Activated CD8-positive, alpha-beta memory T cell treated with anti-CD3 and anti-CD28 coated beads, Interleukin-2, amount 50 U/mL, for 24 hours (primary cell): ENCODE results near the gene ST6GALNAC5.
"Not testable (repeated sequence)": the region's sequence is repeated elsewhere in the genome, so short reads cannot be mapped to it uniquely, and the experiment has no call there.

Experiments
- DNase-seq: peaks from one replicate; pipeline ENCODE4 v3.0.0-alpha.2; 2020; ENCODE audit errors: extremely low read depth

The ST6GALNAC5 gene

GRCh38 chr1:76867342-76868130, at the start of gene ST6GALNAC5:
Gene ST6GALNAC5 (plus strand): TSS chr1:76867480.
- no peak for DNase-seq

- no peak for DNase-seq
Observed at GRCh38 chr1:76820028-76820427, 47.3 kb upstream of the ST6GALNAC5 start.

DNA sequence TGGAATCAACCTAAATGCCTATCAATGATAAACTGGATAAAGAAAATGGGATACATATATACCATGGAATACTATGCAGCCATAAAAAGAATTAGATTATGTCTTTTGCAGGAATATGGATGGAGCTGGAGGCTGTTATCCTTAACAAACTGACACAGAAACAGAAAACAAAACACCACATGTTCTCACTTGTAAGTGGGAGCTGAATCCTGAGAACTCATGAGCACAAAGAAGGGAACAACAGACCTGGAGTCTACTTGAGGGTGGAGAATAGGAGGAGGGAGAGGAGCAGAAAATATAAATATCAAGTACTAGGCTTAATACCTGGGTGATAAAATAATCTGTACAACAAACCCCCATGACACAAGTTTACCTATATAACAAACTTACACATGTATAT, 44.3 kb upstream of the ST6GALNAC5 start:
- not testable (repeated sequence) for DNase-seq

DNA sequence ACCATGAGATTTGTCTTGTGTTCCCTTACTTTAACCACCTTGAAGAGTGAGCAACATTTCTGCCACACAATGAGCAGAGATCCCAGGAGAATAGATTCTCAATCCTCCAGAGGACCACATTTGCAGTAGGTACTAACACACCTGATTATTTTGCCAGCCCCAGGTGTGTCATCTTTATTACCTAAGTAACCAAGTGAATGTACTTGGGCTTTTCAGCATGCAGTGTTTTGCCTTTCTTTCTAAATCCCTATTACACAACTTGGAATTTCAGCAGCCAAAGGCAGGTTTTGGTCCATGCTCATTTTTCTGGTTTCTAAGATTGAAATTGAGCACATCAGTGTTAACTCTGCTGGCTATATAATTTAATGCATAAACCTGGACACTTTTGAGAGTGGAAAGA, 43.2 kb upstream of the ST6GALNAC5 start:
- no peak for DNase-seq

DNA sequence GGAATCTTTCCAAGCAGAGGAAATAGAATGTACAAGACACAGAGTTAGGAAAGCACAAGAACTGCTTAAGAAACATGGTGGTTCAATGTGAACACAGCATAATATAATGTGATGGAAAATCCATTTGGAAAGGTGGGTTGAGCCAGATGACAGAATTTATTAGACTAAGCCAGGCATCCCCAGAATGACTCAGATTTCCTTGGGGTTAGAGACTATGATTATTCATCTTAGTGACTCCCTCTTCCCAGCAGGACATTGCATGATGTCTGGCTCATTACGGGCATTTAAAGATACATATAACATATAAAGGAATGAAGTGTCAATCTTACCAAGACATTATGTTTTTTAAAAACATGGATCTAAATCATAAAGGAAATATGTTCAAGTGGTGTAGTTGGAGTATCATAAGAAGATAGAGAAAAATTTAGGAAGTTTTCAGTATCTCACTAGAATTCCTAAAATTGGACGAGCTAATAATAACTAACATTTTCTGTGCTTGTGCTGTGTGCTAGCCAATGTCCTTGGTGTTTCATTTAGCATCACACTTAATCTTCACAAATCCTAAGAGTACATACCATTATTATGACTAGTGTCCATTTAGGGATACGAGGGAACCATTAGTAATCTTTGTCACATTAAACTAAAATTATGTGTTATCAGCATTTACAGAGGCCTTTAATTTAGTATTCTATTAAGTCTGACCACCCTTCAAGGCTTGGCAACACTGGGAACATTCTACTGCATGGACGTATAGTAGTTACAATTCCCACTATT, 41.0 kb upstream of the ST6GALNAC5 start:
- DNase-seq: no peak

DNA sequence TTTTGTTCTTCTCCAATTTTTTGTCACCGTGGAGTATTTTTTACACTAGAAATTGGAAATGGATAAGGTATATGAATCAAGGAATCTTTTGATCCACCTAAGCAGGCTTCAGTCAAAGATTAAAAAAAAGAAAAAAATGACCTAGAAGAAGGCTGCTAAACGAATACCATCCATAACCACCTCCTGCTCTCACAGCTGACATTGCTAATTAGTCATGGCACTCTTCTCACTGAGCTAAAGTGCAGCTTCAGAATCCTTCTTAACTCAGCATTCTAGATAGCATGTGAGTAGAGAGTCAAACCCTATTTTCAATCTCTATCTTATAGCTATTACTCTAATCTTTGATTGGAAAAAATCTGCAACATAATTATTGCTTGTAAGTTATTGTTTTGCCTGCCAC, 40.2 kb upstream of the ST6GALNAC5 start:
- no peak for DNase-seq

DNA sequence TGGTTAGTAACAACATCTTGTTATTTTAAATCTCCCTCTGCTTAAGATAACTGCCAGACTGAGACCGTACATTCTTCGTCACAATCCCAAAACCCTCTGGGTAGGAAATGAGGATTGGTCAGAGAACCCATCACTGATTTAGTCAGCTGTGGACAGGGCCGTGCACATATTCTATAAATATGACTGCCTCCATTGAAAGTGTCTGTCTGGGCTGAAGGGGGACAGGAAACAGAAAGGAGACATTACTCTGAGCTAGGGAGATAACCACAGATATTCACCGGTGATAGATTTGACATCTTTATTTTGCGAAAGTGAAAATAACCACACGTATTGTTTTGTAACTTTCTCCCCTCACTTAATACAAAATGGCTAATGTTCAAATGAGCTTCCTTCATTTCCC, 36.9 kb upstream of the ST6GALNAC5 start:
- no peak for DNase-seq

- no peak for DNase-seq
Observed at GRCh38 chr1:76832521-76832920, 34.8 kb upstream of the ST6GALNAC5 start.

DNA sequence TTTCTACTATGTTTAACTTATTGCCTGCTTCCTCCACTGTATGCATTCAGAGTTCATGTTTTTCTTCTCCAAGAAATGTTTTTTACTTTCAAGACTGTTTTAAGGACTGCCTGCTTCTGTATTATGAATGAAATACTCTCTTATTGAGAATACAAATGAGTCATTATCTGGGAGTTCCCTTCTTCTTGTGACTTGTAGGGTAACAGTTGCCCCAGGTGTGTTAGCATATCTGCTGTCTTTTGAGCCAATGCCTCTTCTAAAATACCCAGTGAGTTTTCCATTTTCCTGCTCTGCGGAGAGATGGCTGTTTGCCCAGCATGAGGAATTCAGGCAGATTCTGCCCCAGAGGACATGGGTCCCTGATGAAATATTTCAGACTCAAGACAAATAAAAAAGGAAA, 34.1 kb upstream of the ST6GALNAC5 start:
- no peak for DNase-seq

- DNase-seq: no peak
Observed at GRCh38 chr1:76833856-76834255, 33.4 kb upstream of the ST6GALNAC5 start.

DNA sequence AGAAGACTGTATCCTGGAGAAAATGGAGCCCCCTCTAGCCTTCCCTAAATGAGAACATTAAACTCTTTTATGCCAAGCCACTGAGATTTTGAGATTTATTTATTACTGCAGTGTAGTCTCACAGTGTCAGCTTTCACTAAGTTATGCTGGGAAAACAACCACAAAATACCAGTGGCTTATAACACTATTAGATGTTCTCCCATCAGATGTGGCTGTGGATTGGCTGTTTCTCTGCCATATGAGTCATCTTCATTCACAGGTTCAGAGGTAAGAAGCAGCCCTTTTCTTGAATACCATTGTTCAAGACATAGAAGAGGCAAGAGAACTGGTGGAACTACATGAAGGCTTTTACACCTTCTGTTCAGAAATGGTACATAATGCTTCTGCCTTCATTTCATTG, 32.1 kb upstream of the ST6GALNAC5 start:
- no peak for DNase-seq

DNA sequence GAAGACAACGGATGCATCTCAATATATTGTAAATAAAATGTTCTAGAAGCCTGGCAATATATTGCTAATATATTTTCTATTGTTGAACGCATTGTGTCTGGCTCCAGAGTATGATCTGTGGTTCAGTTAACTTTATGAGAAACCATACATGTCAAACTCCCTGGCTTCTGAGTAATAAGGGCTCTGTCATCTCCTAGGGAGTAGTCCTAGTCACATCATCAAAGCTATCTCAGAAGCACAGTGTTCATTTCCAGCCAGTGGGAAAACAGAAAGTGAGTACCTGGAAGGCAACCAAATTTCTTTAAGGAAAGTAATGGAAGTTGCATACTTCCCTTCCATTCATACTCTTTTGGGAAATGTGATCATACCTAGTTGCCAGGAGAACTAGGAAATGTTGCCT, 27.0 kb upstream of the ST6GALNAC5 start:
- no peak for DNase-seq

GRCh38 chr1:76841460-76841859, 25.8 kb upstream of the ST6GALNAC5 start:
- no peak for DNase-seq

GRCh38 chr1:76843821-76844464, 23.3 kb upstream of the ST6GALNAC5 start:
- DNase-seq: no peak

DNA sequence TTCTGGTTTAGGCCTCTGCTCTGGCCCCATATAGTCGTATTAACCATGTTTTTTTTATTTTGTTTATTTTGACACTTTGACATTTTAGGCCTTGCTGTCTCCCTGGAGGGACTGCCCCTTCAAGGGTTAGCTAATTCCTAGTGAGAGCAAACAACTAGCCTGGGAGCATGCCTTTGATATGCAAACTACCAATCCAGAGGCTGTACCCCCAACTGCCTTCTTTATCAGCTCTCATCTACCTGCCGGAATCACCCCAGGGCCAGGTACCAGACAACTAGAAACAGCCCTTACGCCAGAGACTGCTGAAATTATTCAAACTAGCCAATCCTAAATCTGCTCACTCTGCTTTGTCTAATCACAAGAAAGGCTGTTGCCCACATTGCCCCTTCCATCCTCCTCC, 13.0 kb upstream of the ST6GALNAC5 start:
- DNase-seq: no peak

DNA sequence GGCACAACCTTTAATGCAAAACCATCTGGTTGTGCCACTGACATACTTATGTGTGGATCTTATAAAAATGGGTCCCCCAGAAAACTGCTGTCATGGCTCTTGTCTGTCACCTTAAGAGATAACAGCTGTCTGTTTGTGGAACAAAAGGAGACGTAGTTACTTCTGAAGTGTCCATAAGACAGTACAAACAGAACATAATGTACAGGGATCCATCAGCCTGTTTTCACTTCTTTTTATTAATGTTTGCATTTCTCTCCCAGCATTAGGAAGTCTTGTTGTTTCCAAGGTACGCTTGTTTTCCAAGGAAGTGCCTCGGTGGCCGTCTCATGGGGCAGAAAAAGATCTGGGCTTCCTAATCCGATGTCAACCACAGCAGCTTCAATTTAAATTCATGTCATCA, 11.2 kb upstream of the ST6GALNAC5 start:
- DNase-seq: no peak

DNA sequence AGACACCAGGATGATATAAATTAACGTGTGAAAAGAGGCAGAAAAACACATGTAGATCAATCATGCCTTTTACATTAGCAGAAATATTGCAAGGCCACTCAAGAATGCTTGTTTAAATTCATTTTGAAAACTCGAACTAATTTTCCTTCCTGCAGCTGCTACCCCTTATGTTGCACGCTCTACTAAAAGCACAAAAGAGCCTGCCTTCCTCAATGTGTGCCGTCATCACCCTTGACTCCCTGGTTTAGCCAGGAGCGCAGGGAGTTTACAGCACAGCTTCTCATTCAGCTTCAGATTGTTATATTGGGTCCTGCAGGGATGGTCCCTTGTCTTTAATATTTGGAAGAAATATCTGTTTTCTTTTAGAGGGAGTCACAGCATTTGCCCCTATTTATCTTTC, 10.1 kb upstream of the ST6GALNAC5 start:
- DNase-seq: no peak

GRCh38 chr1:76857973-76858372, 9.3 kb upstream of the ST6GALNAC5 start:
- DNase-seq: no peak

DNA sequence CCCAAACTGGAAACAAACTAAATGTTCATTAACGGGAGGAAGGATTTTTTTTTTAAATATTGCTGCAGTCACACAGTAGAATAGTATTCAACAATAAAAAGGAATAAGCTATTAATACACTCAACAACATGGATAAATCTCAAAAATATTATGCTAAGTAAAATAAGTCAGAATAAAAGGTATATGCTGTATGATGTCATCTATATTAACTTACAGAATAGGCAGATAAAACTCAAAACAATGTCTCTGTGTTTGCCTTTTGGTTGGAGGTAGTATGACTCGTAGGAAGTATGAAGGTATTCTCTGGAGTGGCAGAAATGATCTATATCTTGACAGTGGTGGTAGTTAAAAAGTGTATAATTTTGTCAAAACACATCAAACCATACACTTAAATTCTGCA, 6.1 kb upstream of the ST6GALNAC5 start:
- DNase-seq: no peak

GRCh38 chr1:76862447-76862846, 4.8 kb upstream of the ST6GALNAC5 start:
- no peak for DNase-seq

- no peak for DNase-seq
Observed at GRCh38 chr1:76864383-76864782, 2.9 kb upstream of the ST6GALNAC5 start.

DNA sequence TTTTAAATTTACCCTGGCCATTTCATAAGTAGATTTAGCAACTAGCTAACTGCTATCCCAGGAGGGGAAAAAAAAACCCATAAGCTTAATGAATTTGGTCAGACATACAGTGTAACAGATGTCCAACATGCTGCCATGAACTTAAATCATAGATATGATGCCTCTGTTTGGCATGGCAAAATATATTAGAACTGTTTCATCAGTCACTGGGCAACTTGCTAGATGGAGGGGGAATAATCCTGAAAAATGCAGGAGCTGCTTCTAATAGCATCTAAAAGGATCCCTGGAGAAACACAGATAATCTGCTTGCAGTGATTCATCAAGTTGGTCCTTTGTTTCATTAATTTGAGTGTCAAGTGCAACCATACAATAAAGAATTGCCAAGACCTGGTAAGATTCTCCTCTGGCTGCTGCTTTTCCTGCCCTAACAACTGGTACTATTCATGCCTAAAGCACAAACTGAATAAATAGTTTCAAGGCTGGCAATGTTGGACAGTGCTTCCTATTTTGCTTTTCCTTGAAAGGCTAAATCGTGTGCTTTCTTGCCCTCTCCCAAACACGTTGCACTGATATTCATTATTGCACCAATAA, 1.5 kb upstream of the ST6GALNAC5 start:
- no peak for DNase-seq
